ENCODE data around the gene NCR3LG1. TPM values are rescaled to one million over a fixed set of nuclear protein-coding genes. Genes with fewer than 3 reads are reported as not detected.

Gene NCR3LG1
- total and polyA plus RNA-seq, 8 donors, result 0.42 to 1.6 (median 0.97) TPM

- ATAC-seq, result peak; percentile 61 to 84 (median 71)
- 81 to 82% methylated on average over 5 of the region's 5 CpGs for WGBS, 2 donors
Measured at GRCh38 chr11:17328871-17329494, 22.6 kb upstream of the NCR3LG1 start.

GRCh38 chr11:17331669-17332068 lies 19.9 kb upstream of the NCR3LG1 start:
- no peak overlapping the region for H3K4me3 ChIP-seq
- no peaks in the 10 kb centered on the region for H3K9me3 ChIP-seq
- intact Hi-C loops (cut with DNase I), result no loop called here
- peaks cover 0 to 15% (median 0%) of the 10 kb centered on the region in 3 donors for H3K36me3 ChIP-seq
- peak overlapping the region; percentile 19 to 71 (median 50) for H3K27ac ChIP-seq
- no peak for TF ChIP-seq CTCF (IDR thresholded peaks at IDR 0.05)
- 21 to 24% methylated on average over 2 of the region's 2 CpGs for WGBS, 2 donors
- no peaks in the 10 kb centered on the region for H3K27me3 ChIP-seq
- H3K4me1 ChIP-seq, result peaks cover 0 to 8% (median 4%) of the 10 kb centered on the region in 3 donors
- FAIRE-seq (no peak), ATAC-seq (peak; percentile 53 to 72 (median 66)), DNase-seq (no peak)

More at GRCh38 chr11:17328871-17329494, 22.6 kb upstream of the NCR3LG1 start:
- no peaks in the 10 kb centered on the region for H3K27me3 ChIP-seq
- H3K4me3 ChIP-seq, result no peak overlapping the region
- H3K36me3 ChIP-seq, result peaks cover 0 to 10% (median 0%) of the 10 kb centered on the region in 3 donors
- intact Hi-C loops (cut with DNase I), result no loop called here
- H3K27ac ChIP-seq, result no peak overlapping the region
- no peaks in the 10 kb centered on the region for H3K9me3 ChIP-seq
- no peak for TF ChIP-seq CTCF (IDR thresholded peaks at IDR 0.05)
- DNase-seq (peak in 3 of 6 donors; percentile 28 to 43 (median 39)), FAIRE-seq (no peak)
- H3K4me1 ChIP-seq, result peaks cover 0 to 8% (median 4%) of the 10 kb centered on the region in 3 donors

GRCh38 chr11:17333799-17334586 lies 17.6 kb upstream of the NCR3LG1 start:
- Histone ChIP-seq H3K4me3 (no peak overlapping the region), H3K9me3 (no peaks in the 10 kb centered on the region), H3K4me1 (peaks cover 0 to 8% (median 4%) of the 10 kb centered on the region in 3 donors), H3K36me3 (peaks cover 0 to 15% (median 0%) of the 10 kb centered on the region in 3 donors), H3K27me3 (no peaks in the 10 kb centered on the region), H3K27ac (no peak overlapping the region)
- WGBS, 2 donors, result 90 to 91% methylated on average over 4 of the region's 4 CpGs
- FAIRE-seq (no peak), DNase-seq (no peak), ATAC-seq (no peak)
- TF ChIP-seq CTCF (IDR thresholded peaks at IDR 0.05), result no peak
- intact Hi-C loops (cut with DNase I), result no loop called here

- FAIRE-seq, result no peak
- no peak for TF ChIP-seq CTCF (IDR thresholded peaks at IDR 0.05)
- 97 to 99% methylated on average over 2 of the region's 2 CpGs for WGBS, 2 donors
Measured at GRCh38 chr11:17343257-17343656, 8.3 kb upstream of the NCR3LG1 start.

More at GRCh38 chr11:17343257-17343656, 8.3 kb upstream of the NCR3LG1 start:
- no peak overlapping the region for H3K27ac ChIP-seq
- no peak for ATAC-seq
- H3K4me1 ChIP-seq, result no peaks in the 10 kb centered on the region
- no peaks in the 10 kb centered on the region for H3K36me3 ChIP-seq
- DNase-seq, result no peak
- no peak overlapping the region for H3K4me3 ChIP-seq
- no peaks in the 10 kb centered on the region for H3K27me3 ChIP-seq
- intact Hi-C loops (cut with DNase I), result no loop called here
- H3K9me3 ChIP-seq, result no peaks in the 10 kb centered on the region

Measured in pancreas (tissue), 10 donors.